Measurements from ENCODE around the gene SGMS1.

Gene SGMS1

DNA sequence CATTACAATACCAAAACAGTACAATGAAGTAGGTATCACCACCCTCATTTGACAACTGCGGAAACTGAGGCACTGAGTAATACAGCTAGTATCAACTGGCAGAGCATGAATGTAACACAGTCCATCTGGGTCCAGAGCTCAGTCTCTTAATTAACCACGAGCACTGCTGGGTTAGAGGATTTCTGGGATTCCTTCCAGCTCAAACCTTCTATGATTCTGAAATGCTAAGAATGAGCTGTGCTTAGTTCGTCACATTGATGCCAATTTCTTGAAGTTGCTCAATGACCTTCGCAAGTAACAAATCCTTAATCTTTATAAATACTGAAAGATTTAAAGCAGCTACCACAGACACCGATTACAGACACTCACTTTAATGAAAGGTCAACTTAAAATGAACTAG is 62.5 kb downstream of the SGMS1 start:
- TF ChIP-seq FOXP2 (optimal IDR thresholded peaks at IDR 0.05; ENCODE audit: borderline replicate concordance, extremely low read depth, extremely low read length, insufficient read depth) = no peak
- no peak for TF ChIP-seq TAF1 (IDR thresholded peaks at IDR 0.05; ENCODE audit: borderline replicate concordance, insufficient read depth, low read length)
- no peak for TF ChIP-seq SIN3A (IDR thresholded peaks at IDR 0.05; ENCODE audit: borderline replicate concordance, insufficient read depth, low read length)
- no peak for TF ChIP-seq POLR2AphosphoS5 (IDR thresholded peaks at IDR 0.05; ENCODE audit: low read depth, low read length)
- TF ChIP-seq, protein P1, sequence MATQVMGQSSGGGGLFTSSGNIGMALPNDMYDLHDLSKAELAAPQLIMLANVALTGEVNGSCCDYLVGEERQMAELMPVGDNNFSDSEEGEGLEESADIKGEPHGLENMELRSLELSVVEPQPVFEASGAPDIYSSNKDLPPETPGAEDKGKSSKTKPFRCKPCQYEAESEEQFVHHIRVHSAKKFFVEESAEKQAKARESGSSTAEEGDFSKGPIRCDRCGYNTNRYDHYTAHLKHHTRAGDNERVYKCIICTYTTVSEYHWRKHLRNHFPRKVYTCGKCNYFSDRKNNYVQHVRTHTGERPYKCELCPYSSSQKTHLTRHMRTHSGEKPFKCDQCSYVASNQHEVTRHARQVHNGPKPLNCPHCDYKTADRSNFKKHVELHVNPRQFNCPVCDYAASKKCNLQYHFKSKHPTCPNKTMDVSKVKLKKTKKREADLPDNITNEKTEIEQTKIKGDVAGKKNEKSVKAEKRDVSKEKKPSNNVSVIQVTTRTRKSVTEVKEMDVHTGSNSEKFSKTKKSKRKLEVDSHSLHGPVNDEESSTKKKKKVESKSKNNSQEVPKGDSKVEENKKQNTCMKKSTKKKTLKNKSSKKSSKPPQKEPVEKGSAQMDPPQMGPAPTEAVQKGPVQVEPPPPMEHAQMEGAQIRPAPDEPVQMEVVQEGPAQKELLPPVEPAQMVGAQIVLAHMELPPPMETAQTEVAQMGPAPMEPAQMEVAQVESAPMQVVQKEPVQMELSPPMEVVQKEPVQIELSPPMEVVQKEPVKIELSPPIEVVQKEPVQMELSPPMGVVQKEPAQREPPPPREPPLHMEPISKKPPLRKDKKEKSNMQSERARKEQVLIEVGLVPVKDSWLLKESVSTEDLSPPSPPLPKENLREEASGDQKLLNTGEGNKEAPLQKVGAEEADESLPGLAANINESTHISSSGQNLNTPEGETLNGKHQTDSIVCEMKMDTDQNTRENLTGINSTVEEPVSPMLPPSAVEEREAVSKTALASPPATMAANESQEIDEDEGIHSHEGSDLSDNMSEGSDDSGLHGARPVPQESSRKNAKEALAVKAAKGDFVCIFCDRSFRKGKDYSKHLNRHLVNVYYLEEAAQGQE (IDR thresholded peaks at IDR 0.05; ENCODE audit: insufficient read depth in 1 of 2, low read depth in 2 of 2, low read length in 2 of 2) = no peak

DNA sequence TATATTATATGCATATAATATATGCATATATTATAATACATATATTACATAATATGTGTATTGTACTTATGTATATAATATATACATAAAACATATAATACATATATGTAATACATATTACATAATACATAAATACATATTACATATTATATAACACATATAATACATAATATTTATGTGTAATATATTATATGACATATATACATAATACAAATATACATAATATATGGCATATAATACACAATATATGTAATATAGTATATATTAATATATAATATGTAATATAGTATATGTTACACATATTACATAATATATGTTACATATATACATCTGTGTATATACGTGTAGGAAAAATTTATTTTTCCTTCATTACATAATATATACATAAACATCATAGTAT is 63.4 kb downstream of the SGMS1 start:
- TF ChIP-seq POLR2AphosphoS5 (IDR thresholded peaks at IDR 0.05; ENCODE audit: low read depth, low read length) (no peak), FOXP2 (optimal IDR thresholded peaks at IDR 0.05; ENCODE audit: borderline replicate concordance, extremely low read depth, extremely low read length, insufficient read depth) (no peak), SIN3A (IDR thresholded peaks at IDR 0.05; ENCODE audit: borderline replicate concordance, insufficient read depth, low read length) (no peak), TAF1 (IDR thresholded peaks at IDR 0.05; ENCODE audit: borderline replicate concordance, insufficient read depth, low read length) (no peak)
- TF ChIP-seq, protein P1 (IDR thresholded peaks at IDR 0.05; ENCODE audit: insufficient read depth in 1 of 2, low read depth in 2 of 2, low read length in 2 of 2) = no peak

DNA sequence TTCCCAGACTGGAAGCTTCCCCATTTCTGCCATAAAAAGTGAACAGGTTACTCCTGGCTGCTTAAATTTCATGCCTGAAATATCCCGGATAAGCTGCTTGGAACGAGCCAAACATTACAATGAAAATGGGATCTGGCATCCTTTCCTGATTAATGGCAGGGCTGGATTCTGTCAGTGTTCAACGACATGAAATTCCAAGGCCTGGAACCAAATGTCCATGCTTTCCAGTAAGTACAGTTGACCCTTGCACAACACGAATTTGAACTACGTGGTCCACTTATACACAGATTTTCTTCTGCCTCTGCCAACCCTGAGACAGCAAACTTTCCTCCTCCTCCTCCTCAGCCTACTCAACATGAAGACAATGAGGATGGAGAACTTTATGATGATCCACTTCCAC is 65.4 kb downstream of the SGMS1 start:
- no peak for TF ChIP-seq TAF1 (IDR thresholded peaks at IDR 0.05; ENCODE audit: borderline replicate concordance, insufficient read depth, low read length)
- TF ChIP-seq, protein P1 (IDR thresholded peaks at IDR 0.05; ENCODE audit: insufficient read depth in 1 of 2, low read depth in 2 of 2, low read length in 2 of 2) = no peak
- no peak for TF ChIP-seq SIN3A (IDR thresholded peaks at IDR 0.05; ENCODE audit: borderline replicate concordance, insufficient read depth, low read length)
- TF ChIP-seq FOXP2 (optimal IDR thresholded peaks at IDR 0.05; ENCODE audit: borderline replicate concordance, extremely low read depth, extremely low read length, insufficient read depth) = no peak
- no peak for TF ChIP-seq POLR2AphosphoS5 (IDR thresholded peaks at IDR 0.05; ENCODE audit: low read depth, low read length)

DNA sequence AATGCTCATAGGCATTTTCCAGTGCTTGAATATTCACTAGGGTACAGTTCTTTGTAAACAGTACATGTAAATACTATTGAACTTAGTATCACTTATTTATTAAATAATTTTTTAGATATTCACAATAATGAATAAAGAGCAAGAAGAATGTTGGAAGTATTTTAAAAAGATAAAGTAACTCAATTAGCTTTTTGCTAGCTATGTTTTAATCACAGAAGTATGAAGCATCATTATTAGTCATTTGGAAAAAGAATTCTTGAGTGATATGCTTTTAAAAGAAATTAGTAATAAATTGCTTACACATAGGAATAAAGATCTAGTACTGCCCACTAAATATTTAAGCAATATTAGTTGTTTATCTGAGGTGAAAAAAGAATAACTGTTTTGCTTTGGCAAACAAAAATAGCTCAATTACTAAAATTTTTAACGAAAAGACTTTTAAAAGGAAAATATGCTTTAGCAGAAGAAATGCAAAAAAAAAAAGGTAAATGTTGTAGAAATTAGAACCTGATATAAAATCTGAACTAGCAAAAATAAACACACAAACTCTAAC is 66.5 kb downstream of the SGMS1 start:
- no peak for TF ChIP-seq POLR2AphosphoS5 (IDR thresholded peaks at IDR 0.05; ENCODE audit: low read depth, low read length)
- TF ChIP-seq TAF1 (IDR thresholded peaks at IDR 0.05; ENCODE audit: borderline replicate concordance, insufficient read depth, low read length) = no peak
- TF ChIP-seq FOXP2 (optimal IDR thresholded peaks at IDR 0.05; ENCODE audit: borderline replicate concordance, extremely low read depth, extremely low read length, insufficient read depth) = no peak
- TF ChIP-seq SIN3A (IDR thresholded peaks at IDR 0.05; ENCODE audit: borderline replicate concordance, insufficient read depth, low read length) = no peak
- TF ChIP-seq, protein P1 (IDR thresholded peaks at IDR 0.05; ENCODE audit: insufficient read depth in 1 of 2, low read depth in 2 of 2, low read length in 2 of 2) = no peak
